Gastroesophageal sphincter (tissue), 4 donors: ENCODE results near the gene ATP5F1E. TPM values are rescaled to one million over a fixed set of nuclear protein-coding genes. Genes with fewer than 3 reads are reported as not detected.
A peak's percentile ranks its signal among the peaks of the same experiment; 100 is the strongest.

ENCODE experiments used
- ATAC-seq: fragments of 150-250 bp; one replicate; pipeline ENCODE4 v1.9.1; 2016; ENCODE audit warnings: mild to moderate bottlenecking, moderate library complexity
- H3K27ac ChIP-seq, 4 donors: fragments of 200-600 bp; sonication (generic) in 3 of 4; 1 replicate in 3 of 4; 2 replicates in 1 of 4; pipeline ENCODE4 v1.5.1; 2016 to 2019
- H3K27me3 ChIP-seq: fragments of 200-600 bp; sonication (generic); one replicate; pipeline ENCODE4 v1.5.1; 2019
- H3K36me3 ChIP-seq, 2 donors: fragments of 200-600 bp; sonication (generic); one replicate each; pipeline ENCODE4 v1.5.1; 2019; ENCODE audit warnings: control low read depth in 1 of 2
- H3K4me1 ChIP-seq, 3 donors: fragments of 200-600 bp; sonication (generic); 1 replicate in 2 of 3; 2 replicates in 1 of 3; pipeline ENCODE4 v1.5.1; 2016 to 2019; ENCODE audit warnings: control low read depth in 2 of 3
- H3K4me3 ChIP-seq, 2 donors: fragments of 200-600 bp; sonication (generic); one replicate each; pipeline ENCODE4 v1.5.1; 2019; ENCODE audit warnings: mild to moderate bottlenecking in 1 of 2, moderate library complexity in 1 of 2
- H3K9me3 ChIP-seq, 3 donors: fragments of 200-600 bp; sonication (generic); one replicate each; pipeline ENCODE4 v1.5.1; 2017 to 2019; ENCODE audit warnings: control low read depth in 2 of 3
- CTCF ChIP-seq, 4 experiments: fragments of 200-600 bp in 2 of 4; fragments of 450-650 bp in 2 of 4; sonication (generic) in 1 of 4; IDR thresholded peaks; one replicate each; pipeline ENCODE4 v1.5.1; 2017 to 2019; ENCODE audit warnings: antibody characterized with exemption in 4 of 4, mild to moderate bottlenecking in 2 of 4, moderate library complexity in 2 of 4
- EP300 ChIP-seq: sonication (generic); formaldehyde crosslinking; IDR thresholded peaks from one replicate; pipeline ENCODE4 v1.6.1; 2017; ENCODE audit warnings: antibody characterized with exemption, mild to moderate bottlenecking
- POLR2A ChIP-seq, 2 donors: fragments of 450-650 bp; IDR thresholded peaks; one replicate each; pipeline ENCODE4 v1.6.1; 2017; ENCODE audit warnings: antibody characterized with exemption in 2 of 2, mild to moderate bottlenecking in 2 of 2, moderate library complexity in 1 of 2
- POLR2AphosphoS5 ChIP-seq: sonication (generic); formaldehyde crosslinking; IDR thresholded peaks from one replicate; pipeline ENCODE4 v1.6.1; 2017; ENCODE audit warnings: antibody characterized with exemption
- WGBS, 2 donors: methylation state at CpG; one replicate each; pipeline ENCODE4 v1.1.5; 2018; ENCODE audit warnings: low coverage in 1 of 2; 5-methylcytosine and 5-hydroxymethylcytosine counted together
- total RNA-seq, 4 donors: library from RNA; depleted of rRNA; stranded (reverse); fragments of >200 nt; gene quantifications; one replicate each; pipeline ENCODE4 v1.1.0, GENCODE V29; 2016

Gene ATP5F1E
- total RNA-seq, 4 donors from 2014 or later, result 23.1 to 40.6 (median 35.4) TPM

- ATAC-seq, result no peak
- 64 to 81% methylated on average over 13 to 14 of the region's 17 CpGs for WGBS, 2 donors
- Histone ChIP-seq H3K9me3 (no peaks in the 10 kb centered on the region), H3K4me3 (no peak overlapping the region), H3K4me1 (peaks cover 0 to 8% (median 0%) of the 10 kb centered on the region in 3 donors), H3K36me3 (peaks cover 0 to 100% of the 10 kb centered on the region in 2 donors), H3K27me3 (no peaks in the 10 kb centered on the region), H3K27ac (peak overlapping the region in 1 of 4 donors; percentile 16)
- TF ChIP-seq POLR2A (IDR thresholded peaks at IDR 0.05), result no peak
- TF ChIP-seq CTCF (IDR thresholded peaks at IDR 0.05), result no peak
These were observed 37.6 kb downstream of the ATP5F1E start for GRCh38 chr20:58994390-58995159.

GRCh38 chr20:58993332-58994248, 38.5 kb downstream of the ATP5F1E start:
- ATAC-seq, result no peak
- no peaks in the 10 kb centered on the region for H3K27me3 ChIP-seq
- WGBS, 2 donors, result 78 to 79% methylated on average over 7 to 13 of the region's 23 CpGs
- TF ChIP-seq POLR2AphosphoS5 (no peak), CTCF (IDR thresholded peaks at IDR 0.05) (no peak), POLR2A (IDR thresholded peaks at IDR 0.05) (no peak), EP300 (no peak)
- no peak overlapping the region for H3K27ac ChIP-seq
- H3K36me3 ChIP-seq, result peaks cover 0 to 100% of the 10 kb centered on the region in 2 donors
- H3K9me3 ChIP-seq, result no peaks in the 10 kb centered on the region
- no peak overlapping the region for H3K4me3 ChIP-seq
- H3K4me1 ChIP-seq, result peaks cover 0 to 8% (median 0%) of the 10 kb centered on the region in 3 donors

- Histone ChIP-seq H3K9me3 (no peaks in the 10 kb centered on the region), H3K4me1 (peaks cover 0 to 8% (median 0%) of the 10 kb centered on the region in 3 donors), H3K27me3 (no peaks in the 10 kb centered on the region), H3K36me3 (peaks cover 0 to 100% of the 10 kb centered on the region in 2 donors), H3K27ac (no peak overlapping the region), H3K4me3 (no peak overlapping the region)
- TF ChIP-seq POLR2AphosphoS5 (no peak), EP300 (no peak), CTCF (IDR thresholded peaks at IDR 0.05) (no peak)
- no peak for ATAC-seq
- WGBS, 2 donors, result 86% methylated on average over 1 of the region's 3 CpGs; no CpG with 5 or more reads in 1 of the 2 donors
These were observed 39.2 kb downstream of the ATP5F1E start for GRCh38 chr20:58992911-58993310.

GRCh38 chr20:58991715-58992114, 40.4 kb downstream of the ATP5F1E start:
- Histone ChIP-seq H3K4me1 (peaks cover 0 to 8% (median 0%) of the 10 kb centered on the region in 3 donors), H3K4me3 (no peak overlapping the region), H3K9me3 (no peaks in the 10 kb centered on the region), H3K27me3 (no peaks in the 10 kb centered on the region), H3K27ac (no peak overlapping the region), H3K36me3 (peaks cover 0 to 100% of the 10 kb centered on the region in 2 donors)
- no peak for ATAC-seq
- no peak for TF ChIP-seq EP300
- no peak for TF ChIP-seq CTCF (IDR thresholded peaks at IDR 0.05)
- no peak for TF ChIP-seq POLR2AphosphoS5
- TF ChIP-seq POLR2A (IDR thresholded peaks at IDR 0.05), result no peak
- 69 to 72% methylated on average over 8 to 9 of the region's 9 CpGs for WGBS, 2 donors
